ENCODE data around the gene COBL. TPM values are rescaled to one million over a fixed set of nuclear protein-coding genes. Genes with fewer than 3 reads are reported as not detected.
A peak's percentile ranks its signal among the peaks of the same experiment; 100 is the strongest.

The COBL gene
- total RNA-seq, 1 donor from 2014 or later, result 27.9 TPM

- peaks cover 20% of the 10 kb centered on the region for H3K27me3 ChIP-seq (ENCODE audit: low read depth)
- no peak for DNase-seq
- ATAC-seq, result no peak
- H3K4me1 ChIP-seq, result peaks cover 14% of the 10 kb centered on the region
- no peaks in the 10 kb centered on the region for H3K9me3 ChIP-seq
- TF ChIP-seq CTCF (IDR thresholded peaks at IDR 0.05), result no peak
- no peaks in the 10 kb centered on the region for H3K36me3 ChIP-seq
- intact Hi-C loops (cut with DNase I), result no loop called here
- H3K4me3 ChIP-seq, result no peak overlapping the region
- H3K27ac ChIP-seq, result peak overlapping the region; percentile 9
These were observed 3.5 kb downstream of the COBL start for GRCh38 chr7:51312951-51313737.

- Histone ChIP-seq H3K9me3 (no peaks in the 10 kb centered on the region), H3K4me3 (no peak overlapping the region), H3K27me3 (ENCODE audit: low read depth) (peaks cover 6% of the 10 kb centered on the region), H3K36me3 (no peaks in the 10 kb centered on the region), H3K27ac (no peak overlapping the region), H3K4me1 (peaks cover 17% of the 10 kb centered on the region)
- no peak for ATAC-seq
- intact Hi-C loops (cut with DNase I), result no loop called here
- TF ChIP-seq CTCF (IDR thresholded peaks at IDR 0.05), result no peak
- no peak for DNase-seq
These were observed 5.4 kb downstream of the COBL start for GRCh38 chr7:51311166-51311565.

- no peak for DNase-seq
- no peaks in the 10 kb centered on the region for H3K27me3 ChIP-seq (ENCODE audit: low read depth)
- intact Hi-C loops (cut with DNase I), result no loop called here
- H3K27ac ChIP-seq, result peak overlapping the region; percentile 21
- ATAC-seq, result no peak
- H3K4me1 ChIP-seq, result peaks cover 17% of the 10 kb centered on the region
- H3K36me3 ChIP-seq, result no peaks in the 10 kb centered on the region
- no peaks in the 10 kb centered on the region for H3K9me3 ChIP-seq
- no peak overlapping the region for H3K4me3 ChIP-seq
- no peak for TF ChIP-seq CTCF (IDR thresholded peaks at IDR 0.05)
These were observed 6.5 kb downstream of the COBL start for GRCh38 chr7:51310131-51310583.

GRCh38 chr7:51309361-51310130 lies 7.1 kb downstream of the COBL start:
- no peaks in the 10 kb centered on the region for H3K9me3 ChIP-seq
- intact Hi-C loops (cut with DNase I), result no loop called here
- DNase-seq (no peak), ATAC-seq (no peak)
- no peaks in the 10 kb centered on the region for H3K36me3 ChIP-seq
- H3K27ac ChIP-seq, result peak overlapping the region; percentile 21
- H3K4me3 ChIP-seq, result no peak overlapping the region
- no peaks in the 10 kb centered on the region for H3K27me3 ChIP-seq (ENCODE audit: low read depth)
- no peak for TF ChIP-seq CTCF (IDR thresholded peaks at IDR 0.05)
- H3K4me1 ChIP-seq, result peaks cover 17% of the 10 kb centered on the region

- intact Hi-C loops (cut with DNase I), result no loop called here
- Histone ChIP-seq H3K9me3 (no peaks in the 10 kb centered on the region), H3K4me3 (no peak overlapping the region), H3K4me1 (peaks cover 17% of the 10 kb centered on the region), H3K27me3 (ENCODE audit: low read depth) (no peaks in the 10 kb centered on the region), H3K27ac (no peak overlapping the region), H3K36me3 (no peaks in the 10 kb centered on the region)
- ATAC-seq (no peak), DNase-seq (no peak)
- no peak for TF ChIP-seq CTCF (IDR thresholded peaks at IDR 0.05)
These were observed 7.9 kb downstream of the COBL start for GRCh38 chr7:51308696-51309095.
